Measurements from ENCODE around the gene CHD1.

Gene CHD1

DNA sequence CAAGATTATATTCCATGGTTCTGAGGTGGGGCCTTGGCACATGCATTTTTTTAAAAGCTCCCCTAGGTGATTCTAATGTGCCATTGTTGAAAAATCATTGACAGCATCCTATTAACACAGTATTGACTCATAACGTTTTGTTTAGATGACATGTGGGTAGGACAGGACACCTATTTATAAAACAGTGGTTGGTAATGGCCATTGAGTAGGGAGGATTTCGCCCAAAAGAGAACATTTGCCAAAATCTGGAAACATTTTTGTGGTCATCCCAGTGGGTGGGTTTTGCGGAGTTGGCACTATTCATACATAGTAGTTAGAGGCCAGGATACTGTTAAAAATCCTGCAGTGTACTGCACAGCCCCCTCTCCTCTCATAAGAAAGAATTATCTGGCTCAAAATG is 6.4 kb upstream of the CHD1 start:
- no peak for DNase-seq (ENCODE audit: low read depth)

DNA sequence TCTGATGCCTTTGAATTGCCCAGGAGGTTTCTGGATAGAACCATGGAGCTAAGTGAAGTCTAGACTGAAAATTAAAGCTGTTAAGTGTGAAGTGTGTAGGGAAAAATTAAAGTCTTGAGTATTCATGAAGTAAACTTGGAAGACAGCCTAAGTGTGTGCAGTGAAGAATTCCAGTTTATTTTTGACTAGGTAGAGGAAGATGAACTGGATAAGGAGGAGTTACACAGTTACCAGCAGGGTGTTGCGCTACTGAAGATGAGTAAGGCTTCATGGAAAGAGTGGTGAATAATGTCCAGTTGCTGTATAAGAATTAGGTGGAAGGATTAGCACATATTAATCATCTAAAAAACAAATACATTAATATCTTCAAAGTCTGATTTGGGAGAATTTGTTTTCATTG is 5.7 kb upstream of the CHD1 start:
- DNase-seq (ENCODE audit: low read depth): no peak

DNA sequence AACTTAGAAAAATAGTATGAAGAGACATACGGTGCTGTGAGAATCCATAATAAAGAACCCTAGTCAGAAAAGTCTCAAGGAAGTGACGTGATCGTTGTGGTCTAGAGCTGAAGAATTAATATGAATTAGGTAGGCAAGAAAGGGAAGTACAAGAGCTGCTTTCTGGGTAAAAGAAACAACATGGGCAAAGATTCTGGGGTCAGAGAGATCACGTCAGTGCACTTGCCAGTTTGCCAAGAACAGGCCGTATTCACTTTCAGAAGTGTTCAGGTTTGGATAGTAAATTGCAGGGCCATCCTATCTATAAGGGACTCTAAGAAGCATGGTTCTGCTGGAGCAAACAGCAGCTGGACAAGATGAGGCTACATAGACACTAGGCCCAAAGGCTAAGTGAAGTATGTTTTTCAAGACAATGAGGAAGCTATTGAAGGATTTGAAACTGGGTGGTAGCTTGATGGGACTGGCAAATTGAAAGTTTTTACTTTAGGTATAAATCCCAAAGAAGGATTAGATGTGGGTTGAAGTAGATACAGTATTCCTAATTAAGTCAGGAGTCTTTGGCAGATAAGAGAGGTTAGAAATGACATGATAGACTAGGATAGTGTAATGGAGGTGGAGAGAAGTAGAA is 4.8 kb upstream of the CHD1 start:
- DNase-seq (ENCODE audit: low read depth): no peak

DNA sequence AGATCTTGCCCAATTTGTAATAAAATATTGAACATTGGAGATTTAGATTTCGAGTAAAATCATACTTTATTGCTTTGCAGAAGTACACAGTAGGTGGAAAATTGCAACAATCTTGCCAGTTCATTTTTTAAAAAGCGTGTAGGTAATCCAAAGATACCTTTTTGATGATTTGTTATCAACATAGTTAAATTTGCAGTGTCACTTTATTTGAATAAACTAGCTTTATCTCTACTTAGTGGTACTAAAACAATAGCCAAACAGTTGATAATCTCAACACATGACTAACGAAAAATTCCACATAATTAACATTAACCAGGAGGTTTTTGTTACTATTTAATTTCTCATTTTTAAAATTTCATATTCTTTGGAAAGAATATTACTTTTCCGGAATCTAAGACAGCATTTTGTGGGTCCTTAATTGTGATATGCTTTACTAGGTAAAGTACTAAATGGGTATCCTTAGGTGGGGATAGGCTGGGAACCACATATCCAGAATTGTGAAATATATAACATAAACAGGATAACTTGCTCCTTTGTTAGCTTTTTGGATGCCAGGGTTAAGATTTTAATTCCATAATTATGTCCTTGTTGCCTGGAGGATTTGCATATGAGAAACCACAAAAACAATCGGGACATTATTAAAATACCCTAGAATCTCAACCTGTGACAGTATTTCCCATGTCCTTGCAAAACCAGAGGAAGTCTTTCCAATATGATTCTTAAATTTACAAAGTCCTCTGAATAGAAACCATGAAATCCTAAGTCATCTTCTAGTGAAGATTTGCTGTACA is 2.4 kb upstream of the CHD1 start:
- DNase-seq (ENCODE audit: low read depth): no peak

DNA sequence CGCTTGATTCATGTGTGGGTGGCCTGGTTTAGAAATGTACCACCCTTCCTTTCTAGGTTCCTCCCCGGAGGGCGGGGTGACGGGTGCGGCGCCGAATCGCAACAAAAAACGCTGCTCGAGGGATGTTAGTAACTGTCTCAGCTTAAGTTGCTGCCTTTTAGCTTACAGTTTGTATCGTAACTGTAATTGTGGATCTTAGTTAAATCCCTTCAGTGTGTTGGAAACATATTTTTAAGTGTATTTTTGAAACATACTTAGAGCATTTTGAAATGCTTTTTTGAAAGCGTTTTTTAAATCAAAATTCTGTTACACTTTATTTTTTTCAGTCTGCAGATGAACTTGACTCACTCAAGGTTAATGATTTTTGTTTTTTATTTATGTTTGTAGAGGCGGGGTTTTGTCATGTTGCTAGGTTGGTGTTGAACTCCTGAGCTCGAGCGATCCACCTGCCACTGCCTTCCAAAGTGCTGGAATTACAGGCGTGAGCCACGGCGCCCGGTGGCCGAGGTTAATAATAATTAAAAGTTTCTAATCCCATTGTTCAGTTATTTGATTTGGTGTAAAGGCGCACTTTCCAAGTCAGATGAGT is 997 bp upstream of the CHD1 start:
- no peak for DNase-seq (ENCODE audit: low read depth)

DNA sequence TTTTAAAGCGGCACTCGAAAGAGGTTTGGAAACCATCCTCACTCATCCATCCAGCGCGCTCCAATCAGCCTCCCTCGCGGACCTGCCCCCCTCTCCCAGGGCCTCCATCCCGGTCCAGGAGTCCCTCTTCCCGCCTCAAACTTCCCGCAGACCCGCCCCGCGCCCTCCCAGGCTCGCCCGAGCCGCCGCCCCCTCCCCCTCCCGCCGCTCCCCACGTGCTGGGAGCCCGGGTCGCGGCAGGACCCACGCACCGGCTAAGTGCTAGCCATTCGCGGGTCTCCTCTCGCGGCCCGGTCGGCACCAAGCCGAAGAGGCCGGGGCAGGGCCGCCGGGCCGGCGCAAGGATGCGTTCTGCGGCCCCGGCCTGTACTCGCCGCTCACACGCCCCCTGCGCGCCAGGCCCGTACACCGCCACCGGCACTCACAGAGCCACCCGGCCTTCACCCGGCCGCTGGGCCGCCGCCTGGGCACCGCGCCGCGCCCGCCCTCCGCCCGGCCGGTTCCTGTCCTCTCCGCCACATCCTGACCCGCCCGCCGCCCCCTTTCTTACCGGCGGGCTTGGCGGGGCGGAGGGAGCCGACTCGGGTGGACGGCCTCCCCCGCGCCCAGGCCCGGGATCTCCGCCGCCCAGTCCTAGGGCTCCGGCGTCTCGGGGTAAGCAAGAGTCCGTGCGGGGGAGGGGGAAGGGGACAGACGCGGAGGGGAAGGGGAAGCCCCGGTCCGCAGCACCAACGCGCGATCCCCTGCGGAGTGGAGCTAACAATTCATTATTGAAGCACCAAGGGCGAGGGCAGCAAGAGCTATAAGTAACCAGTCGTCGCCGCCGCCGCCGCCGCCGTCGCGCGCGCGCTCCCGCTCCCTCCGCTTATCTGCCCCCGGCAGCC is 576 bp downstream of the CHD1 start:
- no peak for DNase-seq (ENCODE audit: low read depth)

DNA sequence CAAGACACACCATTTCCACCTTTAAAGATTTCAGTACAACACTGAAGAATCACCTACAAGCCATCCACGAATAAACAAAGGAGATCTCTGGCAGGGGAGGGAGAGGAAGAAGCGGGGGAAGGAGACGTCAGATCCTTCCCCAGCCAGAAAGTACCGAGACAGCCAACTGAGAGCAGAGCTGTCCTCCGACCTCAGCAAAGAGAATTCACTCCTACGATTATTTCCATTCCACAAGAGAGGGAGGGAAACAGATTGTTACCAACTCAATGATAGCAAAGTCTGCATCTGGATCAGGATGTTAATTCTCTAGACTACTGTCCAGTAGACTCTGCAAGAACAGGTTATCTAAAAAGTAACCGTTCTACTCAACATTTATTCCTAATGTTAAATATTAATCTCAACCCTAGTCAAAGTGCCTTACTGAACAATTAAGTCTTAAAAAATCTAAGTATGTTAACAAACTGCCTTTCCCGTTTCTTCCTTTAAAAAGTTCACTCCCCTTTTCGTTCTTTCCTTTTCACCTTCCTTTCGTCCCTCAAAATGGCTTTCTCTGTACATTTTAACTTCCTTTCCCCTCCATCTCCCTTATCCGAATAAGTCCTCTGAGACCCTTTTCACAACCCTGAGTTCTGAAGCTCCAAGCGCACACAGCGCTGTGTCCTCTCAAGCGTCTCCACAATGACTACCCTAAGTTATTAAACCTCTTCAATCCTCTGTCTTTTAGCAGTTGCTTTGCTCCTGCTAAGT is 1.4 kb downstream of the CHD1 start:
- no peak for DNase-seq (ENCODE audit: low read depth)

DNA sequence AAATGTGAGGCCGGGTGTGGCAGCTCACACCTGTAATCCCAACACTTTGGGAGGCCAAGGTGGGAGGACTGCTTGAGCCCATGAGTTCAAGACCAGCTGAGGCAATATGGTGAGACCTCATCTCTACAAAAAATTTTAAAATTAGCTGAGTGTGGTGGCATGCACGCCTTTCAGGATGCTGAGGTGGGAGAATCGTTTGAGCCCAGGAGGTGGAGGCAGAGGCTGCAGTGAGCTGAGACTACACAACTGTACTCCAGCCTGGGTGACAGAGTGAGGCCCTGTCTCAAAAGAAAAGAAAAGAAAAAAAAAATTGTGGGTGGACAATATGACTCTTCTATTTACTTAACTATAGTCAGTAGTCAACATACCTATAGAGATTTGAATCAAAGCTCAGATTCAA is 4.8 kb downstream of the CHD1 start:
- DNase-seq (ENCODE audit: low read depth): no peak

DNA sequence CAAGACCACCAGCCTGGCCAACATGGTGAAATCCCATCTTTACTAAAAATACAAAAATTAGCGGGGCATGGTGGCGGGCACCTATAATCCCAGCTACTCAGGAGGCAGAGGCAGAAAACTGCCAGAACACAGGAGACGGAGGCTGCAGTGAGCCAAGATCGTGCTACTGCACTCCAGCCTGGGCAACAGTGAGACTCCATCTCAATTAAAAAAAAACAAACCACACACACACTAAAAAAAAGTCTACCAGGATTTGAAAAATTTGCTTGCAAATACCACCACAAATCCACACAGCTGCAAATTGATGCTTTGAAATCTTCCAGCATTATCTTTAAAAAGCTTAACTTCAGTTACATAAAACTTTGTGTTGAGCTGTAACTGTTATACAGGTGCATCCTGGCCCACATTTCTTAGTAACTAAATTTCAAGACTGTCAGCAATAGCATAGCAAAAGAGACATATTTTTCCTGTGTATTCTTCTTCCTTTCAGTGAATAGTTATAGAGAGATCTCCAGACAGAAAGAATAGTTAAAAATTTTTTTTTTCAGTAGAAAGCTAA is 6.8 kb downstream of the CHD1 start:
- DNase-seq (ENCODE audit: low read depth): no peak

DNA sequence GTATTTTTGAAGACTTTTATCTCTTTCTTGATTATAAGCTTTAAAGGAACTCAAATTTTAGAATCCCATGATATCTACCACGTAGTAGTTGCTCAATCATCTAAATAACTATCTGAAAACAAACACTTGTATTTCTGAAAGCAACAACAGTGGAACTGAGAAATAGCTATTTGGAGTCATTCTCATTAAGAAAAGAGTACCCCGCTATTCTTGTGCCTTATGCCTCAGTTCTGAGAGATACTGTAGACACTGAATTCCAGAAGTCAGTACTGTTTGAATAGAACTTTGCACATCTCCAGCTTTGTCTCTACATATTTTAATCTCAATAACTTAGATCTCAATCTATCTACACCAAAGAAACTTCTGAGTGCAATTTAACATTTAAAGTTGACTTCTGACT is 11.4 kb downstream of the CHD1 start:
- DNase-seq (ENCODE audit: low read depth): no peak

DNA sequence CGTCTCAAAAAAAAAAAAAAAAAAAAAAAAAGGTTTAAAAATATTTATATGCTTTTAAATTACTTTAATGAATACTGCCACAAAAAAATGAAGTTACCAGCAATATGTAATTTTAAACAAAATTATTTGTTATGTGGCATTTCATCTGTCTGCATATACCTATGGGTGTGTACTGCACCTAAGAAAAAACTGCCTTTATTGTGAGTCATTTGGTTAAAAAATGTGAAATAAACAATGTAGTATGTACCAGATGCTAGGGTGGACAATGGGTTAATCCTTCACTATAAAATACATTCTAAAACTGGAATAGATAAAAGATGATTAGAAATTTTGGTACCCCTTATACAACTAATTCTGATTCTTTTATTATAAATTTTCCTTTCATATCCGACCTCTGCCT is 12.3 kb downstream of the CHD1 start:
- no peak for DNase-seq (ENCODE audit: low read depth)

DNA sequence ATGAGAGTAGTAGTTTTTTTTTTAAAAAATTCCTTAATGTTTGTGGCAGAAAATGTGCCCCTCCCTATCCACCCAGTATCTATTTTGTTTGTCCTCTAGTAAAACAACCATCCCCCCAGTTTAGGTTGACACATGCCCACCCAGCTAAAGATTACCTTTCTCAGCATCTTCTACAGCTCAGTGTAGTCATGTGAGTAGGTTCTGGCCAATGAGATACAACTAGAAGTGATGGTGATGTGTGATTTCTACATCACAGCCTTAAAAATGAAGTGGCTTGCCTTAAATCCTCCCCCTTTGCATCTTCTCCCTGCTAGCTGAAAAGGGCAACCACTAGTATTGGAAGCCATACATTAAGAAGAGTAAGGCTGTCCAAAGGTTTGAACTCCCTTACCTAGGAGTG is 14.9 kb downstream of the CHD1 start:
- DNase-seq (ENCODE audit: low read depth): no peak

DNA sequence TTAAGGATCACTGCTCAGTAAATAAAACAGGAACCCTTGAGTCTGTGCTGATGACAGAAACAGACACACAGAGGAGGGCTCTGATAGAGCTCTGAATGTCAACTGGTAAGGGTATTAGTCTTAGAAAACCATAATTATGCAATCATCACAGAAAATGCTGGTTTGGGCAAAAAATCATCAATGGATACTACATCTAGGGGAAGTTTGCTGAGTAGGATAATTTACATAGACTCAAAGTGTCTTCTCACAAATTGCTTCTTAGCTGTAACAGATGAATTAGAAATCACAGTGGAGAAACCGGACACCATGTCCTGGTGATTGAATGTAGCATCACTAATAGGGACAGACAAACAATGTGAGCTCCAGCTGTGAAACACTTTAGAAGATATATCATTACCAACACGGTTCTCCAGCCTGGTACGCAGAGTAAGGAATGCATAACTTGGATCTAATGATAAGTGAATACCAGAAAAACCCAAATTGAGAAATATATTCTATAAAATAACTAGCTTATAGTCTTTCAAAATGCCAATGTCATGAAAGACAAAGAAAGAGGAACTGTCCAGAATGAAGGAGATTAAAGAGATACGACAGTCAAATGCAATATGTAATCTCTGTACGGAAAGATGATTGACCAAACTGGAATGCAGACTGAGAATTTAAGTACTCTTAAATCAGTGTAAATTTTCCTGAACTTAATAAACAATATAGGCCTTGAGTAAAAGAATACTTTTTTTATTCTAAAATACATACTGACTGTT is 17.3 kb downstream of the CHD1 start:
- DNase-seq (ENCODE audit: low read depth): no peak

DNA sequence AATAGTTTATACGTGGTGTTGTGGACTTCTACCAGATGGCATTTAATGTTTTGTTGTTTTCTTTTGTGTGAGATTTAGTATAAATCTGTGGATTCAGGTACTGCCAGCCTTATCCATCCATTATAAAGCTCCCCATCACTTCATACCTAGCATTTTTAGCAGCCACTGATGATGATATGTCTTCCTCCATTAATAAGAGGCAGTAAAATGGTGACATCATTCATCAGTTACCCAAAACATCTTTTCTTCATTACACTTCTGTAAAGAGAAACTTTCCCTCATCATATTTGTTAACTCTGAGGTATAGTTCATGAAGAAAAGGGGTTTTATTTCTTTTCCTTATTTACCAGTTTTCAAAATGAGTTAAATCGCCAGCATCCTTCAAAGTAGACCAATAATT is 19.4 kb downstream of the CHD1 start:
- DNase-seq (ENCODE audit: low read depth): no peak

DNA sequence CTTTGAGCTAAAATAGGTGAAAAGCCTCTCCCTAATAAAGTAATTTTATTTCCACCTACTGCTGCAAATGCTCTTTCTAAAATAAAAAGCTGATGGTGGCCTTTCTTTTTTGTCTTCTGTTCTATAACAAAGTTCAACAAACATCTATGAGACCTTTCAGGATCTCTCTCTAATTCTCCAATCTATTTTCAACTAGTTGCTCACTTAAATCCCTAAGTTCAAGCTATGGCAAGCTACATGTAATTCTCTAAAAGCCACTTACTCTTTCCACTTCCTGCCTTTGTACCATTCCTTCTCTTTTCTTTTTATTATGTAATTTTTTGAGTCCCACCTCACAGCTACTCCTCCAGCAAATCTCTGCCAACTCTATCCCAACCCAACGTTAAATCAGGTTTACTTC is 20.9 kb downstream of the CHD1 start:
- no peak for DNase-seq (ENCODE audit: low read depth)

DNA sequence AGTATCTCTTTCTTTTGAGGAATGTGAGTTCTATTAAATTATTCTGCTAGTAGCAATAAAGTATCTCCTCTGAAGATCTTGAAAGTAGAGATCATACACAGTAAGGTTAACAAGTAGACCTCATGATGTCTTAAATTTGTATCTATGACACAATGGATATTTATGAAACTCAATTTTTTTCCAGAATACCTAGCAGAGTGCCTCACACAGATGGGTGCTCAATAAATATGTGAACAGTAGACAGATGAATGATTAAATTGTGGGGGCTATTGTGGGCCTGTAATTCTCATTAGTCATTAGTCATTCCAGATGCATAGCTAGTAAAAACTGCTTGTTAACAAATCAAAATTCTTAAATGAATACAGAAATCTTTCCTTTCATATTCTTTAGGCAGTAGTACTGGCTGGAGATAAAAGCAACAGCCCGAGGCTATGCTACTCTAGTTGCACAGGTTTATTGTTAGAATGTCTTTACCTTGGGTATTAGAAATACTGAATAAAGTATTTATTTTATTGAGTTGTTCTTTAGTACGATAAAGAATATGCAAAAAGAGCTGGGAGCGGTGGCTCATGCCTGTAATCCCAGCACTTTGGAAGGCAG is 22.0 kb downstream of the CHD1 start:
- DNase-seq (ENCODE audit: low read depth): no peak

DNA sequence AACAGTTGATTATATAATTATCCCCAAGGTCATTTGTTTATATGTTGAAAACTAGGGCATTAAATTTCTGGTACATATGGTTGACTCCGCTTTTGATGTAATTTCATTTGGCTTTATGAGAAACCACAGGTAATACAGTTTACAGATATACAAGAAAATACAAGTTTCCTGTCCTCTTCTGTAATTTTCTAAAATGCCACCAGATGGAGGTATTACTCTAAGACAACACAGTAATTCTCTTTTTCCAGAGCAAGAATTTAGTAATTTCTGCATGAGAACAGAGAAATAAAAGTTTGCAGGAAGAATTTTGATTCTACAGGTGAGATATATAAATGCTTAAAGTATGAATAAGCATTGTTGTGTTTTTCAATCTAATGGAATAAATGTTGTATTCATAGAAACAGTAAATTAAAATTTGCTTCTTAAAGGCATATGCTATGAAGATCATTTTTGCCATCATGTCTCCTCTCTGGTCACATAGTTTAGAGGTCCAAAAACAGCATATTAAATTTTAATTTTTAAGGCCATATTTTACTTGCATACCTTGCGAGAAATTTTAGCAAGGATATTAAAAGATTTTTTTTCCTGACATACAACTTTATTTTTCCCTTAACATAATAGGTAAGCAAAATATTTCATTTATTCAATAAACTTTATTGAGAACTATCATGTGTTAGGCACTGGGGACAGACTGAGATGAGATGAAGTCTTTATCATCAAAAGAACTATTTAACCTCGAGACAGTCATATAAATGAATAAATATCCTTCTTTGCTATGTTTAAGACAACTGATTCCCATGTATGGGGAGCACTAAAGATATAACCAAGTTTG is 22.7 kb downstream of the CHD1 start:
- DNase-seq (ENCODE audit: low read depth): no peak

DNA sequence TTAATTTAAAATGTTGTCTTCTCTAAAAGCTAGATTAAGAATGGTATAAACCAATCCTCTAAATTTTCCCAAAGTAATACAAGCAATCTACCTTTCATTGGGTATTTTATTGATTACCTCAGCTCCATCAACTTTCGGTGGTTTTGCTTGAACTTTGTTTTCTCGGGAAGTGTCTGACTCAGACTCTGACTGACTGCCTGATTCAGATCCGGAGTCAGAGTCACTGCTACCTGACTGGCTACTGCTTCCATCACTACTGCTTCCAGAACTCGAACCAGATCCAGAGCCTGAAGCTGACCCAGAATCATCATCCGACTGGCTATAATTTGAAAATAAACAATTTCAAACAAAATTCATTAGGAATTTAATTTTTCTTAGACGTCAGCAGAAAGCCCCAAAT is 24.0 kb downstream of the CHD1 start:
- no peak for DNase-seq (ENCODE audit: low read depth)

DNA sequence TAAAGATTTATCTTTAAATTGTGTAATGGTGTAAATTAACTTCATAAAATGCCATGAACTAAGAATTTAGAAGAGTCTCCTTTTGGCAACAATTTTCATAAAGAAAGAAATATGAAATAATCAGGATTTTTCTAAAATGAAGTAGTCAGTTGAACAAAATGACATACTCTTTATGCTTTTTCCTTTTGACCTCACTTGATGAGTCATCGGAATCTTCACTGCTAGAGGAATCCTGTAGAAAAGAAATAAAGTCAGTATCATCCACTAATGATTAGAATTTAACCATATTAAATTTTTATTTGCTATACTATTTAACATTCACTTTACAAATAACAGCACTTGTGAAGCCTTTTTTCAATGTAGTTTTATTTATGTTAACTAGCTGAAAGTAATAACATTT is 26.1 kb downstream of the CHD1 start:
- DNase-seq (ENCODE audit: low read depth): no peak

DNA sequence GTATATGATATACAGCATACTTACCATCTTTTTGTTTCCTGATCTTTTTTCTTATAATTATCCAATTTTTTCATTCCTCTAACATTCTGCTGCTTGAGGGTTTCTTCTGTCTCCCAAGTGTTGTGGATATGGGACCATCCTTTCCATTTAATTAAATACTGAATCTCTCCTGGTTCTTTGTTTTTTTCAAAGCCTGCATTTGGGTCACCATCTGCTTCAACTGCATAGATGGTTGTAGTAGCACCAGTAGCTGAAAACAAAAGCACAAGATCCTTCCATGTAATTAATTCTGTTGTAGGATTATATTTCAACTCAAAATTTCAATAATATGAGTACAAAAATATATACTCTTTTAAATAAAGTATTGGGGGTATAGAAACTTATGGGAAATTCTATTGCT is 29.4 kb downstream of the CHD1 start:
- no peak for DNase-seq (ENCODE audit: low read depth)

Data from GM04503 (cell line).